OCI-LY3 (cell line): ENCODE measurements around the gene CNTNAP2.

Source experiments
- EZH2phosphoT487 ChIP-seq: fragments of 200-600 bp; shearing (Covaris generic); IDR thresholded peaks from 2 replicates; pipeline ENCODE4 v1.6.1; 2018; ENCODE audit warnings: antibody characterized with exemption, mixed run types, low read depth
- TF ChIP-seq, protein P1 (sequence below): fragments of 200-600, 300-600 bp; sonication (generic); IDR thresholded peaks from 2 replicates; pipeline ENCODE4 v1.5.1; 2014; ENCODE audit warnings: antibody characterized with exemption, low read length, low read depth

DNA sequence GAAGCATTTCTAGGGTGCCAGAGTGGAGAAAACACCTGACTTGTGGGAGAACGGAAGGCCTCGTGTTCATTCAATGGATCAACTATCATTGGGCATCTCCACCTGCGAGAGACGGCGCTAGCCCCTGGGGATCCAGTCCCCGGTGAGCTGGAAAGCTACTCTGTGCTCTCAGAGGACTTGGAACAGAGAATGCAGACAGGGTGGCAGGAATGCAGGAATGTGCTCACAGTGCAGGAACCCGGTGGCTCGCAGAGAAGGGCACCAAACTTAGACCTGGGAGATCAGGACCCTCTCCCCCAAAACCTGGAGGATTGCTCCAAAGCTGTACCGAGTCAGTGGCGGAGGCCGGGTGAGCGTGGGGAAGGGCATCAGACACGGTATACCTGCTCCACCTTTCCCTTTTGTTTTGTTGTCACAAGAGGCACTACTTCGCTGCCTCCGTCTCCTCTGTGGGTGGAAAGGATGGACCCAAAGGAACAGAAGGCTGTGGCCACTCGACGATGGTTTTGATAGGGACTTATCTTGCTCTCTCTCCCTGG is 1905.0 kb downstream of the CNTNAP2 start:
- TF ChIP-seq, protein P1, sequence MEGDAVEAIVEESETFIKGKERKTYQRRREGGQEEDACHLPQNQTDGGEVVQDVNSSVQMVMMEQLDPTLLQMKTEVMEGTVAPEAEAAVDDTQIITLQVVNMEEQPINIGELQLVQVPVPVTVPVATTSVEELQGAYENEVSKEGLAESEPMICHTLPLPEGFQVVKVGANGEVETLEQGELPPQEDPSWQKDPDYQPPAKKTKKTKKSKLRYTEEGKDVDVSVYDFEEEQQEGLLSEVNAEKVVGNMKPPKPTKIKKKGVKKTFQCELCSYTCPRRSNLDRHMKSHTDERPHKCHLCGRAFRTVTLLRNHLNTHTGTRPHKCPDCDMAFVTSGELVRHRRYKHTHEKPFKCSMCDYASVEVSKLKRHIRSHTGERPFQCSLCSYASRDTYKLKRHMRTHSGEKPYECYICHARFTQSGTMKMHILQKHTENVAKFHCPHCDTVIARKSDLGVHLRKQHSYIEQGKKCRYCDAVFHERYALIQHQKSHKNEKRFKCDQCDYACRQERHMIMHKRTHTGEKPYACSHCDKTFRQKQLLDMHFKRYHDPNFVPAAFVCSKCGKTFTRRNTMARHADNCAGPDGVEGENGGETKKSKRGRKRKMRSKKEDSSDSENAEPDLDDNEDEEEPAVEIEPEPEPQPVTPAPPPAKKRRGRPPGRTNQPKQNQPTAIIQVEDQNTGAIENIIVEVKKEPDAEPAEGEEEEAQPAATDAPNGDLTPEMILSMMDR: no peak
- TF ChIP-seq EZH2phosphoT487: no peak
